22Rv1 (cell line): ENCODE results near the gene RPS6KL1.

Experiments used
- H3K27ac ChIP-seq: fragments of 450-650 bp; 2 replicates; pipeline ENCODE4 v1.5.1; 2017
- ZFX ChIP-seq: fragments of 450-650 bp; IDR thresholded peaks from 2 replicates; pipeline ENCODE4 v1.6.1; 2017; ENCODE audit warnings: antibody characterized with exemption, borderline replicate concordance
- TF ChIP-seq, protein P1 (sequence below): fragments of 450-650 bp; IDR thresholded peaks from 2 replicates; pipeline ENCODE4 v1.5.1; 2017; ENCODE audit warnings: mild to moderate bottlenecking

The RPS6KL1 gene

DNA sequence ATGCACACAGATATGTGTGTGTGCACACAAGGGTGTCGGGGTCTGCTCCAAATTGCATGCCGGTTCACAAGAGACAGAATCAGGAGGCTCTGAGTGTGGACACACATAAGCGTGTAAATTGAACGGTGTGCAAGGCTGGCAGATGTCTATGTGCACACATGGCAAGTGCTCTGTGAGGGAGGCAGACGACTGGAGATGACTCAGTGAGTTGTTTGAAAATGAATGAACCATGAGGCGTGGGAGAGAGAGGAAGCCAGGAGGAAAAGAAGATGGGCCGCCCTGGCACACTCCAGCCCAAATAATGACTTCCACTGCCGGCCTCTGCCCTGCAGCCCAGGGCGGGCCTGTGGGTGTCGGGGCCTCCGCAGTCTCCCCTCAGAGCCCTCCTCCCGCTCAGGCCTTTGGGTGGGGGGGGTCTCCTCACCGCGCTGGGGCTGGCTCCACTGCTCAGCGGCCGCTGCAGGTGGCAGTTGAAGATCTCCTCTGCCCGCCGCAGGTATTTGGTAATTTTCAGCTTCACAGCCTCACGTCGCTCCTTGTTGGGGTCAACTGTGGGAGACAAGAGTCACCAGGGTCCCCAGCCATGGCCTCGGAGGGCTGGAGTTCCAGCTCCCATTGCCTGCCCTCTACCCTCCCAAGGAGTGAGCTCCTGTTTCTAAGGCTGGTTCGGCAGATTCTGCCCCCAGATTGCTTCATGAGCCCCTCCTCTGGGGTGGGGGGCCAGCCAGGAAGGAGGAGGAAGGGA, 3.5 kb downstream of the RPS6KL1 start:
- no peak overlapping the region for H3K27ac ChIP-seq
- TF ChIP-seq ZFX = no peak
- TF ChIP-seq, protein P1, sequence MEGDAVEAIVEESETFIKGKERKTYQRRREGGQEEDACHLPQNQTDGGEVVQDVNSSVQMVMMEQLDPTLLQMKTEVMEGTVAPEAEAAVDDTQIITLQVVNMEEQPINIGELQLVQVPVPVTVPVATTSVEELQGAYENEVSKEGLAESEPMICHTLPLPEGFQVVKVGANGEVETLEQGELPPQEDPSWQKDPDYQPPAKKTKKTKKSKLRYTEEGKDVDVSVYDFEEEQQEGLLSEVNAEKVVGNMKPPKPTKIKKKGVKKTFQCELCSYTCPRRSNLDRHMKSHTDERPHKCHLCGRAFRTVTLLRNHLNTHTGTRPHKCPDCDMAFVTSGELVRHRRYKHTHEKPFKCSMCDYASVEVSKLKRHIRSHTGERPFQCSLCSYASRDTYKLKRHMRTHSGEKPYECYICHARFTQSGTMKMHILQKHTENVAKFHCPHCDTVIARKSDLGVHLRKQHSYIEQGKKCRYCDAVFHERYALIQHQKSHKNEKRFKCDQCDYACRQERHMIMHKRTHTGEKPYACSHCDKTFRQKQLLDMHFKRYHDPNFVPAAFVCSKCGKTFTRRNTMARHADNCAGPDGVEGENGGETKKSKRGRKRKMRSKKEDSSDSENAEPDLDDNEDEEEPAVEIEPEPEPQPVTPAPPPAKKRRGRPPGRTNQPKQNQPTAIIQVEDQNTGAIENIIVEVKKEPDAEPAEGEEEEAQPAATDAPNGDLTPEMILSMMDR = no peak

DNA sequence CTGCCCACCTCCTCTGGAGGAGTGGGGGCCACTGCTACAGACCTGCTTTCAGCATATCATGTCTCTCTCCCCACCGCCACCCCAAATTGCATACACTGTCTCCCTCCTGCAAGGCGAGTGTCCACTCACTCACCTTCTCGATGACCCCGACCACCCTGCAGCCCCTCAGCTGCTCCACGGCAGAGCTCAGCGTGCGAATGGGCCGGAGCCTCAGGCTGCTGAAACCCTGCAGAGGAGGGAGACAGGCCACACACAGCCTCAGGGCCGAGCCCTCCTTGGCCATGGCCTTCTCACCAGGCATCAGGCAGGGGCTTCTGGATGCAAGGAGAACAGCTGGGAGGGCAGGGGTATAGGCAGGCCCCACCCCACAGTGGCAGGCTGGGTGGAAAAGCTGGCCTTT, 4.7 kb downstream of the RPS6KL1 start:
- H3K27ac ChIP-seq = no peak overlapping the region

DNA sequence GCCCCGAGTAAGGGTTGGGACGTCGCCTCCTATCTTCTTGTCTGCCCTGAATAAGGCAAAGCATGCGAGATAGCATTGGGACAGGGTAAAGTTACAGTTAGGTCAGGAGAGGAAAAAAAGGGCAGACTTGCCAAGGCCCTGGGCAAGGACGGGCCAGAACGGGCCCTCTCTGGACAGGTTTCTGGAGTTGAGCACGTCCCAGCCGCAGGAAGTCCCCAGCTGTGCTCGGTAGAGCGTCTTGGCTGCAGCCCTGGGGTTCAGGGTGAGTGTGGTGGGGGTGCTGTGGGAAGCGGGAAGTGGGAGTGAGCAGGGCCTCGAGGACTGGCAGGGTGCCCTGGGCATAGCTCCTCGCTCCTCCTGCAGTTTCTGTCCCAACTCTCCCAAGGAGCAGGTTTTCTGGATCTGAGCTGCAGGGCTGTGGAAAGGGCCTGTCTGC, 5.4 kb downstream of the RPS6KL1 start:
- TF ChIP-seq ZFX = no peak
- TF ChIP-seq, protein P1 = no peak
- H3K27ac ChIP-seq = no peak overlapping the region

More for the DNA sequence above, 4.7 kb downstream of the RPS6KL1 start:
- TF ChIP-seq ZFX = no peak
- TF ChIP-seq, protein P1 = no peak

GRCh38 chr14:74917178-74917543, 5.9 kb downstream of the RPS6KL1 start:
- TF ChIP-seq ZFX = no peak
- TF ChIP-seq, protein P1 = no peak
- no peak overlapping the region for H3K27ac ChIP-seq

DNA sequence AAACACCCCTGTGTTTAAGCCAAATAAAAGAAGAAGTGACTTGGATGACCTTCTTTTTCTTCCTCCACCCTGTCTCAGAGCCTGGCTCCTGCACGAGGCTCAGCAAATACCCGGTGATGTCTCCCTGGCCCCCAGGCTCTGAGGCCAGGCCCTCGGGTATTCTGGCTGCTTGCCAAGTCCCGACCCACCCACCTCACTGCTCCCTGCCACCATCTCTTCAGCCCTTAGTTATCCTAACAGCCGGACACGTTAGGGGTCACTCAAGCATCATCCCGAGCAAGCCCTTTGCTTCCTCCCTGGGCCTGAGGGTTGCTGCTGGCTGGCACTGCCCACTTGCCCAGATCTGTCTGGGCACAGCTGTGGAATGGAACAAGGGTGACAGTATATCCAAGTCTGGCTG, 7.2 kb downstream of the RPS6KL1 start:
- TF ChIP-seq, protein P1 = no peak
- no peak for TF ChIP-seq ZFX
- H3K27ac ChIP-seq = no peak overlapping the region

DNA sequence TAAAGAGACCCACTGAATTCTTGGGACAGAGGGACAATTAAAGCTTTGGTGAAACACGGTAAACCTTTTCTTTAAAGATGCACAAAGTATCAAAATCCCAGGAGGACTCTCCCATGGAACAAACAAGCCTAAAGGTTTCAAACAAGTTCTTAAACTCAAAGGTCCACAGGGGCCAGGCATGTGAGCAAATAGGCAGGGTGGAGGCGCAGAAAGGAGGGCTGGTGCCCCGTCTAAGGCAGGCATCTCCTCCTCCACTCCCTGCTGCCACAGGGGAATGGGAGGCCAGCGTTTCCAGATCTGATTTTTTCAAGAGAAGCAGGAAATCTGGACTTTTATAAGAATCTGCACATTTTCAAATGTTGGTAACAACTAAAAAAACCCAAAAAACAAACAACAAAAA, 7.6 kb downstream of the RPS6KL1 start:
- no peak overlapping the region for H3K27ac ChIP-seq
- TF ChIP-seq, protein P1 = no peak
- no peak for TF ChIP-seq ZFX

DNA sequence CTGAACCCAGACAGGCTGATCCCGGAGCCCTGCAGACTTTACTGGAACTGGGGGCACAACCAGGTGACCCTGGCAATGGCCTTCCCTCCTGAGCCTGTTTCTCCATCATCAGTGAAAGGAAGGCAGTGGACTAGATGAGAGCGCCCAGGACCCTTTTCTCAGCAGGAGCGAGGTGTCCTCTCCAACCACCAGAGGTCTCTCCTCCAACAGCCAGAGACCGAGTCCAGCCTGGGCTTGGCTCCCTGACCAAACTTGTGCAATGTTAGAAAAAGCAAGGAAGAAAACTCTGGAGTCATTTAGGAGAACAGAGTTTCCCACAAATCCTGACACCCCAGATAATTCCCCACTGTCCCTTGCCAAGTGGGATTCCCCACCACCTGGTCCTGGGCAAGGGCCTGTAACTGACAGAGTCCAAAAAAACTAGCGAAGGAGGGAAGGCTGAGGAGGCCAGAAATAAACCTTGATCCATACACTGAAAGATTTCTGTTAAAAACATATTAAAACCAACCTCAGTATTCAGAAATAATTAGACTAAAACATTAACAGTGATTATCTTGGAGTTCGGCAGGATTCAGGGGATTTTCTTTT, 9.0 kb downstream of the RPS6KL1 start:
- no peak overlapping the region for H3K27ac ChIP-seq
- TF ChIP-seq ZFX = no peak
- TF ChIP-seq, protein P1 = peak; percentile 71
